ENCODE data around the gene HIGD1C.

DNA sequence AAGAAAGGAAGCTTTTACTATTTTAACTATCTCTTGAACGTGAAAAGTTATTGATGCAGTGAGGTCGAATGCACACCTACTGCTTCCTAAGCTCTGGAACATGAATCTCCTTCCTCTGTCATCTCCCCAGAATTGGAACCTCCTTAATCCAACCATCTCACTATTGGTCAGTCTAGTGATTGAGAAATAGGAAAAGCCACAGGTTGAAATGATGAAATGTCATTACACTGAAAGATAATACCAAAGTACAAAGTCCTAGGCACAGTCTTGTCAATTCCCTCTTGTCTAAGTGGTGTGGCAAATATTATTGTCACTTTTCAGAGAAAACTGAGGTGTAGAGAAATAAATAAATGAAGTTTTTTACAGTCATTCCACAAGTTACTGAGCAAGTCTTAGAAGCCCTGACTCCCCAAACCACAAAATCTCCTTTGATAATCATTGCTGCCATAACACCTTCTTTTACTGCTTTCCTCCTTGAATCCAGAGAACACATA lies 19.5 kb upstream of the HIGD1C start:
- no peak for TF ChIP-seq POLR2A (IDR thresholded peaks at IDR 0.05)
- TF ChIP-seq, protein P1, sequence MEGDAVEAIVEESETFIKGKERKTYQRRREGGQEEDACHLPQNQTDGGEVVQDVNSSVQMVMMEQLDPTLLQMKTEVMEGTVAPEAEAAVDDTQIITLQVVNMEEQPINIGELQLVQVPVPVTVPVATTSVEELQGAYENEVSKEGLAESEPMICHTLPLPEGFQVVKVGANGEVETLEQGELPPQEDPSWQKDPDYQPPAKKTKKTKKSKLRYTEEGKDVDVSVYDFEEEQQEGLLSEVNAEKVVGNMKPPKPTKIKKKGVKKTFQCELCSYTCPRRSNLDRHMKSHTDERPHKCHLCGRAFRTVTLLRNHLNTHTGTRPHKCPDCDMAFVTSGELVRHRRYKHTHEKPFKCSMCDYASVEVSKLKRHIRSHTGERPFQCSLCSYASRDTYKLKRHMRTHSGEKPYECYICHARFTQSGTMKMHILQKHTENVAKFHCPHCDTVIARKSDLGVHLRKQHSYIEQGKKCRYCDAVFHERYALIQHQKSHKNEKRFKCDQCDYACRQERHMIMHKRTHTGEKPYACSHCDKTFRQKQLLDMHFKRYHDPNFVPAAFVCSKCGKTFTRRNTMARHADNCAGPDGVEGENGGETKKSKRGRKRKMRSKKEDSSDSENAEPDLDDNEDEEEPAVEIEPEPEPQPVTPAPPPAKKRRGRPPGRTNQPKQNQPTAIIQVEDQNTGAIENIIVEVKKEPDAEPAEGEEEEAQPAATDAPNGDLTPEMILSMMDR (IDR thresholded peaks at IDR 0.05) = no peak
